SKM-1 (cell line): ENCODE measurements around the gene RHOV.

Experiments
- DNase-seq: peaks from one replicate; lab custom pipeline; 2025; ENCODE audit not compliant: unreplicated experiment; lab: John Stamatoyannopoulos, UW

The RHOV gene, protein sequence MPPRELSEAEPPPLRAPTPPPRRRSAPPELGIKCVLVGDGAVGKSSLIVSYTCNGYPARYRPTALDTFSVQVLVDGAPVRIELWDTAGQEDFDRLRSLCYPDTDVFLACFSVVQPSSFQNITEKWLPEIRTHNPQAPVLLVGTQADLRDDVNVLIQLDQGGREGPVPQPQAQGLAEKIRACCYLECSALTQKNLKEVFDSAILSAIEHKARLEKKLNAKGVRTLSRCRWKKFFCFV

DNA sequence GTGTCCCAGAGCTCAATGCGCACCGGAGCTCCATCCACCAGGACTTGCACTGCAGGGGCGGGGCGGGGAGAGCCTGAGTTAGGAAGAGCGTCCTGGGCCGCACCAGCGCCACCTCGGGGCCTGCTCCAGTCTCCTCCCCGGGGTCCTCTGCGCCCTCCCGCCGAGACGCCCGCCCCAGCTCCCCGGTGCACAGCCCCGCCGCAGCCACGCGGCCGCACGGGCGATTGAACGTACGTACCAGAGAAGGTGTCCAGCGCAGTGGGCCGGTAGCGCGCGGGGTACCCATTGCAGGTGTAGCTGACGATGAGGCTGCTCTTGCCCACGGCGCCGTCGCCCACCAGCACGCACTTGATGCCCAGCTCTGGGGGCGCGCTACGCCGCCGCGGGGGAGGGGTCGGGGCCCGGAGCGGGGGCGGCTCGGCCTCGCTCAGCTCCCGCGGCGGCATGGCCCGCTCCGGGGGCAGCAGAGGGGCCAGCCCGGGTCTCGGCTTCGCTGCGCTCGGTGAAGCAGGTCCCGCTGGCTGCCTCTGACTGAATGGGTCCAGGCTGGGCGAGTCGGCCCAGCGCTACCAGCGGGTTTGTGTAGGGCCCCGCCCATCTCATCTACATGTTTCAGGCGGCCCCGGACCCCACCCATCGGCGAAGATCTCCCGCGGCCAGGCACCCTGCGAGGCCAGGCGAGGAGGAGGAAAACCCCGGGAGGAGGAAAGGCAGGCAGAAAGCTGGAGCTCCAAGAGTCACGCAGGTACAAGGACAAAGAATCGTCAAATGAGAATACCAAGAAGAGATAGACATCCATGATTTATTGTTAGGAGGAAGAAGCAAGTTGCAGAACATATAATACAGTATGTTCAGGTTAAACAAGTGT is at the start of gene RHOV:
Gene RHOV (minus strand): TSS at position 541 of the 868 bp plus-strand sequence. CDS start 95 bp downstream, at position 446.
- peak; percentile 62 for DNase-seq

DNA sequence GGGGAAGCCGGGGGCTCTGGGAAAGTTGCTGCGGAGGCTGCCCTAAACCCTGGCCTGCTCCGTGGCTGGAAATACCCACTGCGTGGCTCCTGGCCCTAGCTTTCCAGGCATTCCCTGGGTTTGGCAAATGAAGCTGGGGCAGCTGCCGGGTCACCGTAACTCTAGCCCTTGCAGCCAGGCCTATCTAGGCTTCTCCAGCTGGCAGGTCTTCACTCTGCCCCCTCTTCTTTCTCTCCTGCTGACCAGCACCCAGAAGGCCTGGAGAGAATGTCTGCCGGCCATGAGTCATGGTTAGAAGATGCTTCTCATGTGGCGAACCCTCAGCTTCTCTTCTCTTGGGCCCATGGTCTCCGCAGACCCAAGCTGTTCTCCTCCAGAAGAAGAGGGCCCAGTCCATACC is 49.5 kb upstream of the RHOV start:
- DNase-seq, result no peak

DNA sequence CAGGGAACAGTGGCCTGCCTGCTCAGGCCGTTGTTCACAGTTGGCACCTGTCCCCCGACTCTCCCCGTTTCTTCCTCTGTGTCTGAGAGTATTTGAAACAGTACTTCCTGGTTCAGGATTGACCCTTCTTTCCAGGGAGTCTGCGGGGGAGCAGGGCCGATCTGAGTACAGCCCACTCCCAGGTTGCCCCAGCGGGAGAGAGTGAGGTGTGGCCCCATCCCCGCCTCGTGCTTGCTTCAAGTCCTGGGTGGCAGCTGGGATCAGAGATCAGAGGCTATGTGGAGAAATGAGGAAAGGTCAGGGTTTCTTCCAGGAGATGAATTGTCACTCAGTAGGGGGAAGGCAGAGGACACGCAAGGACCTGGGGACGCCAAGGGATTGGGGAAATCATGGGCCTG is 48.6 kb upstream of the RHOV start:
- no peak for DNase-seq

- DNase-seq, result no peak
These were observed 48.0 kb upstream of the RHOV start for GRCh38 chr15:40921949-40922607.

DNA sequence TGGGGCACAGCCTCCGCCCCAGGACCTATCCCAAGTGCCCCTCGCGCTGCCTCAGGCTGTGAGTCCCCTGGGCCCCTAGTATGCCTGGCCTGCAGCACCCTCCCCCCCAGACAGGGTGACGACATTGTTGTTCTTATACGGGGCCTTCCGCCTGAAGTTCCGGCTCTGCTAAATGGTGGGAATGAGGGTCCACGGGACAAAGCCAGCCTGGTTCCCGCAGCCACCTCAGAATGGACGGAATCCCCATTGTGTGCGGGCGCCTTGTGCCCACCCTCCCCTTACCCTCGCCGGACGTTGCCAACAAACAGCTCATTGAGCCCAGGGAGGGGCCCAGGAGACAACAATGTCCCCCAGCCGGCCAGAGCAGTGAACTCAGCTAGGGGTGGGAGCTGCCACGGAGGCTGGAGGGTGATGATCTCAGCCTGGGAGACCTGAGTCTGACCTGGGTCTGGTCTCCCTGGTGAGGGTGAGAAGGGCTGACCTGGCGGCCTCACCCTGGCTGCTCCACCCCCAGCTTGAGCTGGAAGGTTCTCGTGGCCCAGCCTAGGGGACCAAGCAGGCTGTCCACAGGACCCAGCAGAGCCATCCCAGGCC is 44.9 kb upstream of the RHOV start:
- no peak for DNase-seq

DNA sequence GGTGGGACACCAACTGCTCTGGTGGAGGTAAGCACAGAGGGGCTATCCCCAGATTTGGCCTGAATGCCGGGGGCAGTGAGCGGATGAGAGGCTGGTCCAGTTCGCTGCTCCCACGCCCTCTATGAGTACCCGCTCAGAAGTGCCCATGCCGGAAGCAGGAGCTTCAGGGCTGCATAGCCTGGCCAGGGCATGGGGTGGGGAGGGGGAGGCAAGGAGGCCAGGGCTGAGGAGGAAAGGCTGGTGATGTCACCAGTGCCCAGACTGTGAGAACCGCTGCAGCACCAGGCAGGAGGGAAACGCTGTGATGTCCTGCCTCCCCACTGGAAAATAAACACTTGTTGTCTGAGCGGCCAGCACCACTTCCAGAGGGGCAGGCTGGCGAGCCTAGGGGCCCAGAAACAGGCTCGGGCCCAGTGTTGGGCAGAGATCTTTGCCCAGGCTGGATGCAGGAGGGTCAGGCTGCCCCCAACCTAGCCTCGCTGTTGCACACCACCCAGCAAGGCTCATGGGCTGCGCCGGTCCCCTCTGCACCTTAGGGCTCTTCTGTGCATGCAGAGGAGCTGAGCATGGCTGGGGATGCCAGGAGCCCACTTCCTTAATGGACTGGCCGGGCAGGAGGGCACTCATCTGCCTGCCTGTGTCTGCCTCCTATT is 44.2 kb upstream of the RHOV start:
- DNase-seq, result no peak

DNA sequence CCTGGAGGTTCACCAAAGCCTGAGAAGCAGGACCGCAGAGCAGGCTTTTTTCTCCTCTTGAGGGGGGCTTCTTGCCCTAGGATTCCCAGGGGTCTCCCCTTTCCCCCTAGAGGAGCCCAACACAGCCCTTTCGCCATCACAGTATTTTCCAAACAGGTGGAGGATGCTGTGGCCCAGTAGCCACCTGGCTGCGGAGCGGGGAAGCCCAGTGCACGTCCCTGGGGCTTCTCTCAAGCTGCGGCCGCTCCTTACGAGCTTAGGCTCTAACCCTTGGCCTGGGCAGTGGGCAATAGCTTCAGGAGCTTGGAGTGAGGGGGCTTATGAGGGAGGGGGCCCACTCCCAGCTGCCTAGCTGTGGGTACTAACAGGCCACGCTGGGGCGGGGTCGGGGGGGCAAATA is 43.6 kb upstream of the RHOV start:
- DNase-seq, result no peak

DNA sequence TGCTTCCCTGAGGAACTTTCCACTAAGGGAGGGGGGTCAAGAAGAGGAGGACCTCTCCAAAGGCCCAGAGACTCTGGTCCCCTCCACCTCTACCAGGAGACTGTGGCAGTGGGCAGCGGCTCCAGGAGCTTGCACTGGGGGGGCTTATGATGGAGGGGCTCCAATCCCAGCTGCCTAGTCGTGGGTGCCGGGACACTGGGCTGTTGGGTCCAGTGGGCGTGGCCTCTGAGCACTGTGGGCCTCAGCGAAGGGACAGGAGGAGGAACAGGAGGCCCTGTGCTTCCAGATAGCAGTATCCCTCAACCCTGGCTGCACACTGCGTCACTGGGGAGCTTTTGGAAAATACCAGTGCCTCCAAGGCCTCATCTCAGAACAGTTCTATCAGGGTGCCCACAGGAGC is 41.6 kb upstream of the RHOV start:
- no peak for DNase-seq

GRCh38 chr15:40915116-40915661 is 41.2 kb upstream of the RHOV start:
- DNase-seq, result no peak

DNA sequence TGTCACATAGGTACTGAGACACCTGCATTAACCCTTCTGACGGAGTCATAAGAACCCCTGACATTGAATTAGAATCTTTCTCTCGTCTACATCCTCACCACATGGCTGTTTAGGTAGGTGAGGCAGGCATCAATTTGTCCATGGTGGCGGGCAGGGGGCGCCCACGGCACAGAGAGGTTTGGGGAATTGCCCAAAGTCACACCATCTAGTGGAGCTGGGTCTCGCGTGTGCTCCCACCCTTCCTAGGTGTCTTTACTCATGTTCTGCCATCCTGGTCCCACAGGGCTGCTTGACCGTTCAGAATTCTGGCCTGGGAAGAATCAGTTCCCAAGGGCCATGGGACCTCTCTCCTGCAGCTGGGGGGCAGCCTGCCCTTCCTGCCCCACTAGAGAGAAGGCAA is 40.5 kb upstream of the RHOV start:
- no peak for DNase-seq

- no peak for DNase-seq
These were observed 40.0 kb upstream of the RHOV start for GRCh38 chr15:40914013-40914412.

DNA sequence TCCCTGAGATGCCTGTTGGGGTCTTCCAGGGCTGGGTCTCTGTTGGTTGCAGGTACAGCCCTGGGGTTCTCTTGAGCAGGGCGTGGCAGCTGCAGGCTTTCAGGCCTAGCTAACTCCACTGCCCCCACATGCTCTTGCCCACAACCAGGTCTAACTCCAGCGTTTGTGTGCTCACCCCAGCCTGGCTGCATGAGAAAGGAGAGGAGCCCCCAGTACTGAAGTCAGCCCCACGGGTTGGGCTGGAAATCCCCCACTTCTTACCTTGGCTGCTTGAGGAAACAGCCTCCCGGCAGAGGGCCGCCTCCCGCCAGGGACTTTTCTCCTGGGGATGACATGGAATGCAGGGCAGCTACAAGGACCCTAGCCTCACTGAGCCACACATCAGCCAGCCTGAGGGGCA is 38.4 kb upstream of the RHOV start:
- DNase-seq, result no peak

GRCh38 chr15:40911693-40912092 is 37.7 kb upstream of the RHOV start:
- no peak for DNase-seq

GRCh38 chr15:40911141-40911540 is 37.1 kb upstream of the RHOV start:
- no peak for DNase-seq

GRCh38 chr15:40909662-40910630 is 35.9 kb upstream of the RHOV start:
- DNase-seq, result no peak

DNA sequence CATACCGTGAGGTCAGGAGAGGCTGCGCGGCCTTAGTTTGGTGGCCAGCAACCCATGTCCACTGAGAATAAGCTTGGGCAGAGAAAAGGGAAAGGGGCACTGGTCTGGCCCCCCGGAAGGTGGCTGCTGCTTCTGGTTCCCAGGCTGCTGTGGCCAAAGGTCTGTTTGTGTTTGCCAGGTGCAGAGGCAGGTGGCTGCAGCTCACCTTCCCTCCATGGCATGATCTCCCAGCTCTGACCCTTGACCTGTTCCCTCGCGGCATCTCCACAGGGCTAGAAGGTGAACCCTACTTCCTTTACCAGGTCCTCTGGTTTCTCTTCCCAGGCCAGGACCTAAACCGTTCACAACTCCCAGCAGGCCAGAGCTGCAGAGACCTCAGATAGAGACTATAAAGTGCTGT is 34.1 kb upstream of the RHOV start:
- DNase-seq, result no peak

GRCh38 chr15:40906991-40907802 is 33.2 kb upstream of the RHOV start:
- no peak for DNase-seq

DNA sequence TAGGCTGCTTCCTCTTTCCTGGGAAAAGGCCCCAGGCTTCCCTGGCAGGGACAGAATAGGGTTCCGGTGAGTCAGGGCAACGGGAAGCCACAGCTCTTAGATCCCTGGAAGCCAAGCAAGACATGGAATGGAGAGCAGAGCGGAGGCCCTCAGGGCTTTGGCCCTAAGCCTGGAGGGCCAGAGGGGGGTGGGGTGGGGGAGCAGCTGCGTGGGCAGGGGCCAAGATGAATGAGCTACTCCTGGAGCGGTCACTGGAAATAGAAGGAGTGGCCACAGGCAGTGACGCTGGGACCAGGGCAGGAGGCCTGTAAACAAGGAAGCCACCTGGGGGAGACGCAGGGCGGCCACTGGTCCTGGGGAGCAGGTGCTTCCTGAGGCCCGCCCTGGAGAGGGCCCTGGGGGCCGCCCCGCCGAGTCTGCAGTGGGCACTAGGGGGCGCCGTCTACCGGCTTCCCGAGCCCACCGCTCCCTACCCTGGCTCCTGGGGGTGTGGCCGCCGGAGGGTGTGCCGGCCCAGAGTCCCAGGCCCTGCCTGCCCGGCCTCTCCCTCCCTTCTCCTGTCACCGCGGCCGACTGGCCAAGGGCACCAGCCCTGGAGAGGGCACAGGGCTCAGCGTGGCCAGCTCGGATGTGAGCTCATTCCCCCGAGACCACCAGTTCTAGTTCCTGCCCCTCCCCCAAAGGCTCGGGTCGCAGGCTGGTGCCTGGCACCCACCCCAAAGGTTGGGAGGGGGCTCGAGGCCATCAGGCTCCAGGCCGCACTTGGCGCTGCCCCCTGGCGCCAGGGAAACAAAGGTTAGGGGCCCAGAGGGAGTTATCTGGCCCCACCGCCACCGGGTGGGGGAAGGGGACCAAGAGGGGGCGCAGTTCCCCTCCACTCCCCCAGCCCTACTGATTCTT is 32.3 kb upstream of the RHOV start:
- DNase-seq, result no peak
